ENCODE data around the gene MUC12. TPM values are rescaled to one million over a fixed set of nuclear protein-coding genes. Genes with fewer than 3 reads are reported as not detected.

MUC12 gene
- total RNA-seq, 1 experiment from 2014 or later, result 6.8 TPM

DNA sequence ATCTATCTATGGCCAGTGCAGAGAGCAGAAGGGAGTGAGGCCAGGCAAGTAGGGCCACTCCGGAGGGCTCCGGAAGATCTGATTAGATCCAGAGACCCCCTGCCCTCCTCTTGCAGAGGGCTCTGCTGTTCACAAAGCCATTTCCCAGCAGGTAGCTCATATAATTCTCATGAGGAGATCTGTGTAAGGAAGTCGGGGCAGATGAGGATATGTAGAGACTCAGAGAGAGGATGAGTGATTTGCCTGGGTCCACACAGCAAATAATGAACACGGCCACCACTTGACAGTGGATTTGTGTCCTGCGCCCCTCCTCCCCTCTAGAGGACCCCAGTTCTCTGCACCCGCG is 2.6 kb downstream of the MUC12 start:
- Histone ChIP-seq H3K9me3 (ENCODE audit: control insufficient read depth, insufficient read depth, low read depth, low read length) (no peaks in the 10 kb centered on the region), H3K36me3 (ENCODE audit: control insufficient read depth, insufficient read depth, low read length) (no peaks in the 10 kb centered on the region), H3K4me1 (ENCODE audit: control insufficient read depth, insufficient read depth, low read length) (peaks cover 8% of the 10 kb centered on the region), H3K4me3 (ENCODE audit: low read depth in 2 of 2, low read length in 2 of 2) (no peak overlapping the region), H3K27ac (ENCODE audit: low read length) (no peak overlapping the region), H3K27me3 (ENCODE audit: control insufficient read depth, insufficient read depth, low read length) (peaks cover 5% of the 10 kb centered on the region; the same call in 1 of the 2 replicates)
- TF ChIP-seq, protein P1, sequence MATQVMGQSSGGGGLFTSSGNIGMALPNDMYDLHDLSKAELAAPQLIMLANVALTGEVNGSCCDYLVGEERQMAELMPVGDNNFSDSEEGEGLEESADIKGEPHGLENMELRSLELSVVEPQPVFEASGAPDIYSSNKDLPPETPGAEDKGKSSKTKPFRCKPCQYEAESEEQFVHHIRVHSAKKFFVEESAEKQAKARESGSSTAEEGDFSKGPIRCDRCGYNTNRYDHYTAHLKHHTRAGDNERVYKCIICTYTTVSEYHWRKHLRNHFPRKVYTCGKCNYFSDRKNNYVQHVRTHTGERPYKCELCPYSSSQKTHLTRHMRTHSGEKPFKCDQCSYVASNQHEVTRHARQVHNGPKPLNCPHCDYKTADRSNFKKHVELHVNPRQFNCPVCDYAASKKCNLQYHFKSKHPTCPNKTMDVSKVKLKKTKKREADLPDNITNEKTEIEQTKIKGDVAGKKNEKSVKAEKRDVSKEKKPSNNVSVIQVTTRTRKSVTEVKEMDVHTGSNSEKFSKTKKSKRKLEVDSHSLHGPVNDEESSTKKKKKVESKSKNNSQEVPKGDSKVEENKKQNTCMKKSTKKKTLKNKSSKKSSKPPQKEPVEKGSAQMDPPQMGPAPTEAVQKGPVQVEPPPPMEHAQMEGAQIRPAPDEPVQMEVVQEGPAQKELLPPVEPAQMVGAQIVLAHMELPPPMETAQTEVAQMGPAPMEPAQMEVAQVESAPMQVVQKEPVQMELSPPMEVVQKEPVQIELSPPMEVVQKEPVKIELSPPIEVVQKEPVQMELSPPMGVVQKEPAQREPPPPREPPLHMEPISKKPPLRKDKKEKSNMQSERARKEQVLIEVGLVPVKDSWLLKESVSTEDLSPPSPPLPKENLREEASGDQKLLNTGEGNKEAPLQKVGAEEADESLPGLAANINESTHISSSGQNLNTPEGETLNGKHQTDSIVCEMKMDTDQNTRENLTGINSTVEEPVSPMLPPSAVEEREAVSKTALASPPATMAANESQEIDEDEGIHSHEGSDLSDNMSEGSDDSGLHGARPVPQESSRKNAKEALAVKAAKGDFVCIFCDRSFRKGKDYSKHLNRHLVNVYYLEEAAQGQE (IDR thresholded peaks at IDR 0.05; ENCODE audit: insufficient read depth in 1 of 2, low read depth in 2 of 2, low read length in 1 of 2), result no peak
- TF ChIP-seq SIN3A (IDR thresholded peaks at IDR 0.05; ENCODE audit: borderline replicate concordance, insufficient read depth, low read depth, low read length), result no peak
- no TSS peak for BruUV-seq (replicated peaks)
- intact Hi-C loops (cut with micrococcal nuclease; ENCODE audit: unreplicated experiment) (no loop called here), in situ Hi-C loops (cut with HindIII; ENCODE audit: low pct_unique_long_range_greater_than_20kb, low sequenced_read_pairs) (no loop called here)
- DNase-seq (ENCODE audit: low read depth, low spot score) (no peak), ATAC-seq (no peak)
- CTCF ChIA-PET, result interaction anchor here (0.5 to 0.6 kb wide), 3 partner anchors 44 to 175 kb away, joined by 3 to 5 read pairs (median 4); no protein-coding TSS in a partner anchor
- POLR2A ChIA-PET, result interaction anchor here (0.5 kb wide), 1 partner anchor 82 kb away, joined by 3 read pairs; no protein-coding TSS in a partner anchor

DNA sequence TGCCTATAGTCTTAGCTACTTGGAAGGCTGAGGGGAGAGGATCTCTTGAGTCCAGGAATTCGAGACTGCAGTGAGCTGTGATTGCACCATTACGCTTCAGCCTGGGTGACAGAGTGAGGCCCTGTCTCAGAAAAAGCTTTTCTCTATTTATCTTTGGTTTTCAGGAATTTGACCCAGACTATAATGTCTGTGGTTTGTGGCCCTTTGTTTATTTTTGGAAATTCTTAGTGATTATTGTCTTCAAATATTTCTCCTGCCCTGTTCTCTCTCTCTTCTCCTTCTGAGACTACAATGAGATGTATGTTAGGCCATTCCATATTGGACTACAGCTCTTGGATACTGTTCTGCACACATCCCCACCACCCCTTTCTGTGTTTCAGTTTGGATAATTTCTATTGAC is 4.7 kb downstream of the MUC12 start:
- no TSS peak for BruUV-seq (replicated peaks)

More for the DNA sequence above, 4.7 kb downstream of the MUC12 start:
- H3K4me3 ChIP-seq (ENCODE audit: low read depth in 2 of 2, low read length in 2 of 2), result no peak overlapping the region
- in situ Hi-C loops (cut with HindIII; ENCODE audit: low pct_unique_long_range_greater_than_20kb, low sequenced_read_pairs) (no loop called here), intact Hi-C loops (cut with micrococcal nuclease; ENCODE audit: unreplicated experiment) (no loop called here)
- TF ChIP-seq, protein P1 (IDR thresholded peaks at IDR 0.05; ENCODE audit: insufficient read depth in 1 of 2, low read depth in 2 of 2, low read length in 1 of 2), result no peak
- TF ChIP-seq, protein P2, sequence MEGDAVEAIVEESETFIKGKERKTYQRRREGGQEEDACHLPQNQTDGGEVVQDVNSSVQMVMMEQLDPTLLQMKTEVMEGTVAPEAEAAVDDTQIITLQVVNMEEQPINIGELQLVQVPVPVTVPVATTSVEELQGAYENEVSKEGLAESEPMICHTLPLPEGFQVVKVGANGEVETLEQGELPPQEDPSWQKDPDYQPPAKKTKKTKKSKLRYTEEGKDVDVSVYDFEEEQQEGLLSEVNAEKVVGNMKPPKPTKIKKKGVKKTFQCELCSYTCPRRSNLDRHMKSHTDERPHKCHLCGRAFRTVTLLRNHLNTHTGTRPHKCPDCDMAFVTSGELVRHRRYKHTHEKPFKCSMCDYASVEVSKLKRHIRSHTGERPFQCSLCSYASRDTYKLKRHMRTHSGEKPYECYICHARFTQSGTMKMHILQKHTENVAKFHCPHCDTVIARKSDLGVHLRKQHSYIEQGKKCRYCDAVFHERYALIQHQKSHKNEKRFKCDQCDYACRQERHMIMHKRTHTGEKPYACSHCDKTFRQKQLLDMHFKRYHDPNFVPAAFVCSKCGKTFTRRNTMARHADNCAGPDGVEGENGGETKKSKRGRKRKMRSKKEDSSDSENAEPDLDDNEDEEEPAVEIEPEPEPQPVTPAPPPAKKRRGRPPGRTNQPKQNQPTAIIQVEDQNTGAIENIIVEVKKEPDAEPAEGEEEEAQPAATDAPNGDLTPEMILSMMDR (IDR thresholded peaks at IDR 0.05), result no peak
- no peak for TF ChIP-seq TCF7L2 (IDR thresholded peaks at IDR 0.05; ENCODE audit: low read depth, low read length)
- no peak for TF ChIP-seq SIN3A (IDR thresholded peaks at IDR 0.05; ENCODE audit: borderline replicate concordance, insufficient read depth, low read depth, low read length)
- TF ChIP-seq POLR2AphosphoS5 (IDR thresholded peaks at IDR 0.05; ENCODE audit: low read depth, low read length), result no peak
- ATAC-seq, result no peak
- H3K27ac ChIP-seq (ENCODE audit: low read length), result no peak overlapping the region
- ChIA-PET POLR2A (no interaction called here), CTCF (no interaction called here)
- no peaks in the 10 kb centered on the region for H3K36me3 ChIP-seq (ENCODE audit: control insufficient read depth, insufficient read depth, low read length)
- no peaks in the 10 kb centered on the region for H3K9me3 ChIP-seq (ENCODE audit: control insufficient read depth, insufficient read depth, low read depth, low read length)
- DNase-seq (ENCODE audit: low read depth, low spot score), result no peak
- no peaks in the 10 kb centered on the region for H3K27me3 ChIP-seq (ENCODE audit: control insufficient read depth, insufficient read depth, low read length)
- no peaks in the 10 kb centered on the region for H3K4me1 ChIP-seq (ENCODE audit: control insufficient read depth, insufficient read depth, low read length)
